ENCODE data around the gene TBX2. TPM values are rescaled to one million over a fixed set of nuclear protein-coding genes. Genes with fewer than 3 reads are reported as not detected.
A peak's percentile ranks its signal among the peaks of the same experiment; 100 is the strongest.
"Not testable (repeated sequence)": the region's sequence is repeated elsewhere in the genome, so short reads cannot be mapped to it uniquely, and the experiment has no call there.

The TBX2 gene
- under 1 TPM in 1 of 2 donors, not detected in 1; 0.08 TPM for total RNA-seq

GRCh38 chr17:61399131-61400065 is at the start of gene TBX2:
TSS of gene TBX2 (plus strand) at chr17:61399843. CDS start at chr17:61400177, 334 bp downstream.
- H3K36me3 Mint-ChIP-seq, result no peaks in the 10 kb centered on the region
- peaks cover 42 to 47% of the 10 kb centered on the region in 2 donors for H3K27me3 Mint-ChIP-seq
- H3K9me3 Mint-ChIP-seq, result no peaks in the 10 kb centered on the region
- H3K4me1 Mint-ChIP-seq (ENCODE audit: low read depth in 2 of 2), result peaks cover 24 to 36% of the 10 kb centered on the region in 2 donors
- no peak within 1 kb of the TSS for H3K27ac Mint-ChIP-seq
- ATAC-seq, result no peak
- DNase-seq (ENCODE audit: low spot score), result peak; percentile 57
- H3K4me3 Mint-ChIP-seq, result peak within 1 kb of the TSS; percentile 84

- no peaks in the 10 kb centered on the region for H3K27me3 Mint-ChIP-seq
- H3K27ac Mint-ChIP-seq, result no peak overlapping the region
- H3K4me1 Mint-ChIP-seq (ENCODE audit: low read depth in 2 of 2), result peaks cover 0 to 3% of the 10 kb centered on the region in 2 donors
- H3K9me3 Mint-ChIP-seq, result no peaks in the 10 kb centered on the region
- no peaks in the 10 kb centered on the region for H3K36me3 Mint-ChIP-seq
- DNase-seq (ENCODE audit: low spot score), result no peak
- ATAC-seq, result no peak
- no peak overlapping the region for H3K4me3 Mint-ChIP-seq
Measured at GRCh38 chr17:61351745-61352407, 47.8 kb upstream of the TBX2 start.

DNA sequence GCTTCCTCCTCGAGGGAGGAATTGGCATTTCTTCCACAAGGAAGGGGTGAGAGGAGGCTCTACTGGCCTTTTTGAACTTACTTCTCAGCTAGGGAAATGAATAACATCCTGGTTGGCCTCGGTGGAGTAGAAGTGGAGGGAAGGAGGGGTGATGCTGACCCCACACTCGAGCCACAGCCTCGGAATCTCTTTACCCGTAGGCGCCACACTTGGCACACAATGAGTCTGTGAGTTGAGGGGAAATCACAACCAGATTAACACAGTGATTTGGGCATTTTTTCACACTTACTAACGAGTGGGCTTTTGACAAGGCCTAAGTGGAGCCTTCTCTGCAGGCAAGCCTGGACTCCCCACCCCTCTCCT is 47.3 kb upstream of the TBX2 start:
- H3K27me3 Mint-ChIP-seq, result no peaks in the 10 kb centered on the region
- no peak for DNase-seq (ENCODE audit: low spot score)
- ATAC-seq, result no peak
- no peak overlapping the region for H3K27ac Mint-ChIP-seq
- H3K36me3 Mint-ChIP-seq, result no peaks in the 10 kb centered on the region
- no peak overlapping the region for H3K4me3 Mint-ChIP-seq
- peaks cover 0 to 3% of the 10 kb centered on the region in 2 donors for H3K4me1 Mint-ChIP-seq (ENCODE audit: low read depth in 2 of 2)
- no peaks in the 10 kb centered on the region for H3K9me3 Mint-ChIP-seq

DNA sequence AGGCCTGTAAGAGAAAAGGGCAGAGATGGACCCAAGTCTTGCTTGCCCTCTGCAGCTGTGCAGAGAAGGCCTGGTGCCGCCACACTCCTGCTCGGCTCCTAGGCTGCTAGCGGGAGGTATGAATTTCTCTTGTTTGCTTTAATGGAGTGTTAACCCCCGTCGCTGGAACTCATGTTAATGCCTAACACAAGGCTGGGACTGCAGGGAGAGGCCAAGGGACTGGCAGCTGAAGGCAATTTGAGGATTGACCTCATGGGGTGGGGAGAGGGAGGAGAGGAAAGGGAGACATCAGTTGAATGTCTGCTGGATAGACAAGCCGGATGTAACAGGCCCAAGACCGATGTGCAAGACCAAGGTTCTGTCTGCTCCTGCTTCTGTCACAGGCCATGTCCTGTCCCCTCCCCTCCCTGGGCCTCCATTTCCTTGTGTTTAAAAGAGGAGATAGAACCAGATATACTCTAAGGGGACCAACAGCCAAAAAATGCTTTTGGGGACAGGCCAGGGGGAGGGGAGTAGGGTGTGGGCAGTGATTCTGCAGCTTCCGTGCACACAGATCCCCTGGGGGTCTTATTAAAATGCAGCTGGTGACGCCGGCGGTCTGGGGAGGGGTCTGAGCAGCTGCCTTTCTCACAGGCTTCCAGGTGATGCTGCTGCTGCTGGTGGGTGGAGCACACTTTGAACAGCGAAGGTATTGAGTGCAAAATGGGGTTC is 46.7 kb upstream of the TBX2 start:
- Mint-ChIP-seq H3K4me3 (no peak overlapping the region), H3K36me3 (no peaks in the 10 kb centered on the region), H3K9me3 (no peaks in the 10 kb centered on the region), H3K27me3 (no peaks in the 10 kb centered on the region), H3K27ac (no peak overlapping the region), H3K4me1 (ENCODE audit: low read depth in 2 of 2) (peaks cover 0 to 3% of the 10 kb centered on the region in 2 donors)
- peak in 1 of 2 donors; percentile 36 for ATAC-seq
- DNase-seq (ENCODE audit: low spot score), result no peak

- no peaks in the 10 kb centered on the region for H3K36me3 Mint-ChIP-seq
- DNase-seq (ENCODE audit: low spot score) (no peak), ATAC-seq (peak in 1 of 2 donors; percentile 43)
- peaks cover 0 to under 1% of the 10 kb centered on the region in 2 donors for H3K4me1 Mint-ChIP-seq (ENCODE audit: low read depth in 2 of 2)
- H3K27ac Mint-ChIP-seq, result no peak overlapping the region
- no peak overlapping the region for H3K4me3 Mint-ChIP-seq
- no peaks in the 10 kb centered on the region for H3K9me3 Mint-ChIP-seq
- no peaks in the 10 kb centered on the region for H3K27me3 Mint-ChIP-seq
Measured at GRCh38 chr17:61353615-61354014, 46.0 kb upstream of the TBX2 start.

DNA sequence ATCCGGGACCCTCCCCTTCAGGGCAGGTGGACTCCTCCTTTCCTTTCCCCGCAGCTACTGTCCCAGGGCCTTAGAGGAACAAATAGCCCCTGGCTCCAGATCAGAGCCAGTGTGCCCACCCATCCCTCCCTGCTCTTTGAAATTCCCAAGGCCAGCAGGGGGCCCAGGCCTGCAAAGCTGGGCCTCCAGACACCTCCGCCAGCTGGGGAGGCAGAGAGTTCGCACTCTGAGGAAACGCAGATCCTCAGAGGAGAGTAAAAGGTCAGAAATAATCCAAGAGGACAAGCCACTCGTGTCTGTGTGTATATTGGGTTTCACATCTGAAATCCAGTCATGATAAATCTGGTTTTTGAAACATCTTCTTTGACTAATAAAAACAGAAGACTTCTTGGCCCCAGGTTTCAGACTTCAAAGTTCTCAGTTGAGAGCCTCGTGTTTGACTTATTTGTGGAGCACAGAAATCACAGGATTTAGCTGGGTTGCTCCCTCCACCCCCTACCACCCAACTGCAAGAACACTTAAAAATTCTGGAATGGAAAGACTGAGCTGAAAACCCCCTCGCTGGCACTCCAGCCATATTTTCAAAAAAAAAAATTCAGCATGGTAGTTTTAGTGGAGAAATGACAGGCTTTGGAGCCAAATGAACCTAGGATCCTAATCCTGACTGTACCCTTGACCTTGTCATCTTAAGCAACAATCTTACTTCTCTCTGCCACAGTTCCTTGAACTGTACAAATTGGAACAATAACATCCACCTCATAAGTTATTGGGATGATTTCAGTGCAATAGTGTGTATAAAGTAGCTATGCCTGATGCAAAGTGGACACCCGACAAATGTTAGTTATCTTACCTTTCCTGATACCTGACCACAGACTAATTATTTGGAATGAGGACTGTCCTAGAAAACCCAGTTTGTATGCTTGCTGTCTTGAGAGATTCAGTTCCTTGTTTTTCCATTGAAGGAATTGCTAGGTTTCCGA is 44.5 kb upstream of the TBX2 start:
- Mint-ChIP-seq H3K27ac (no peak overlapping the region), H3K27me3 (no peaks in the 10 kb centered on the region), H3K9me3 (no peaks in the 10 kb centered on the region), H3K4me1 (ENCODE audit: low read depth in 2 of 2) (peaks cover 0 to 3% of the 10 kb centered on the region in 2 donors), H3K36me3 (no peaks in the 10 kb centered on the region), H3K4me3 (no peak overlapping the region)
- ATAC-seq, result no peak
- no peak for DNase-seq (ENCODE audit: low spot score)

- not testable (repeated sequence) for H3K36me3 Mint-ChIP-seq; H3K27ac Mint-ChIP-seq; H3K4me1 Mint-ChIP-seq (ENCODE audit: low read depth in 2 of 2); ATAC-seq; H3K27me3 Mint-ChIP-seq; DNase-seq (ENCODE audit: low spot score); H3K9me3 Mint-ChIP-seq; H3K4me3 Mint-ChIP-seq
Measured at GRCh38 chr17:61357061-61357460, 42.6 kb upstream of the TBX2 start.

DNA sequence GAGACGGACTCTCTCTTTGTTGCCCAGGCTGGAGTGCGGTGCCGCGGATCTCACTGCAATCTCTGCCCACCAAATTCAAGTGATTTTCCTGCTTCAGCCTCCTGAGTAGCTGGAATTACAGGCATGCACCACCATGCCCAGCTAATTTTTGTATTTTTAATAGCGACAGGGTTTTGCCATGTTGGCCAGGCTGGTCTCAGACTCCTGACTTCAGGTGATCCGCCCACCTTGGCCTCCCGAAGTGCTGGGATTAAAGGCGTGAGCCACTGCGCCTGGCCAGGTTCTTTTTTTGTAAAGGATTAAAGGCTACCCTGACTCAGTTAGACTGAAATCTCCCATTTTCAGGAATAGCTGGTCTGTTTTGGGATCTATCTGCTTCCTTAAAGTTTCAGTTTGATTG is 40.1 kb upstream of the TBX2 start:
- not testable (repeated sequence) for H3K4me3 Mint-ChIP-seq; H3K4me1 Mint-ChIP-seq (ENCODE audit: low read depth in 2 of 2); H3K9me3 Mint-ChIP-seq; ATAC-seq; H3K27me3 Mint-ChIP-seq; H3K36me3 Mint-ChIP-seq; DNase-seq (ENCODE audit: low spot score); H3K27ac Mint-ChIP-seq

DNA sequence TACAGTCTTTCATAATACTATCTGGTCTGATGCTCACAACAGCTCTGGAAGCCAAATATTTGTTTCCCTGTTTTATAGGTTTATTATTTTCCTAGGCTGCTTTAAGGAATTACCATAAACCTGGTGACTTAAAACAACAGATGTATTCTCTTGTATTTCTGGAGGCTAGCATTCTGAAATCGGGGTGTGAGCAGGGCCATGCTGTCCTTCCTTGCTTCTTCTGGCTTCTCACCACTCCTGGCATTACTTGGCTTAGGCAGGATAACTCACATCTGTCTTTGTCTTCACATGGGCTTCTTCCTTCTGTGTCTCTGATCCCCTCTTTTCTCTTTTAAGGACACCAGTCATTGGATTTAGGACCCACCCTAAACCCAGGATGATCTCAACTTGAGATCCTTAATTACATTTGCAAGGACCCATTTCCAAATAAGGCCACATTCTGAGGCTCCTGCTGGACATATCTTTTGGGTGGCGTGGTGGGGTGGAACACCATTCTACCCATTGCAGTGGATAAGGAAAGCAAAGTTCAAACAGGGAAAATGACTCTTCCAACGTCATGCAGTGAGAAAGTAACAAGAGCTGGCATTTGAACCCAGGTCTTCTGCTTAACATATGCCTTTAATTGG is 39.2 kb upstream of the TBX2 start:
- DNase-seq (ENCODE audit: low spot score), result no peak
- peaks cover 0 to 3% of the 10 kb centered on the region in 2 donors for H3K4me1 Mint-ChIP-seq (ENCODE audit: low read depth in 2 of 2)
- H3K4me3 Mint-ChIP-seq, result no peak overlapping the region
- no peaks in the 10 kb centered on the region for H3K27me3 Mint-ChIP-seq
- ATAC-seq, result no peak
- no peak overlapping the region for H3K27ac Mint-ChIP-seq
- no peaks in the 10 kb centered on the region for H3K9me3 Mint-ChIP-seq
- H3K36me3 Mint-ChIP-seq, result no peaks in the 10 kb centered on the region

DNA sequence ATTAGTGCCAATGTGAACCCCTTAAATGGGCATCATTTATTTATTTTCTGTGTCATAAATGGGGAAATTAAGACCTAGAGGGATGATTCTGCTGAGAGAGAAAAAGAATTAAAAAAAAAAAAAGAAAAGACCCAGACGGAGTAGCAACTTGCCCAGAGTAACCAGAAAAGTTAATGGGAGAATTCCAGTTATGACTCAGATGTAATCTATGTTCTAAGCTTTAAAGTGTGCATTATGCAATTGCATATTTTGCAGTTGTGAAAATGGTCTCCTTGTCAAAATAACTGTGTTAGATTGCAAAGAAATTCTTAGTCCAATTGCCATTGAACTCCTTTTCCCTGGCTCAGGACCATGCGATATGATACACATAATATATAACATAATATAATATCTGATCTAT is 38.6 kb upstream of the TBX2 start:
- Mint-ChIP-seq H3K4me3 (no peak overlapping the region), H3K9me3 (no peaks in the 10 kb centered on the region), H3K36me3 (no peaks in the 10 kb centered on the region), H3K4me1 (ENCODE audit: low read depth in 2 of 2) (peaks cover 0 to 3% of the 10 kb centered on the region in 2 donors), H3K27me3 (no peaks in the 10 kb centered on the region), H3K27ac (no peak overlapping the region)
- ATAC-seq, result no peak
- DNase-seq (ENCODE audit: low spot score), result no peak

DNA sequence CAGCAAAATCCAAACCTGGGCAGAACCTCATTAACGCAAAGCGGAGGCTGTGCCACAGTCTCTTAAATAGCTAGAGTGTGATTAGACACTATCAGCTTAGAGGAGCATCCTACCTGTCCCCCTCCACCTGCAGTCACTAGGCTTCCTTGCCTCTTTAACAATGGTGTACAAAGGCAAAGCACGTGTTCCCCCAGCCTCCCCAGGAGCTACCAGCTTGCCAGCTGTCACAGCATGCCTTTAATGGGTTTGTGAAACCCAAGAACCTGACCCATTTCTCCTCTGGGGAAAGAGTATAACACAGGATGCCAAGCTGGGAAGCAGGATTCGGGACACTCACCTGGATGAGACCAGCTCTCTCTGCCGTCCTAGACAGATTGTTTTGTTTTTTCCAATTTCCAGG is 37.2 kb upstream of the TBX2 start:
- H3K27ac Mint-ChIP-seq, result no peak overlapping the region
- H3K36me3 Mint-ChIP-seq, result no peaks in the 10 kb centered on the region
- ATAC-seq (no peak), DNase-seq (ENCODE audit: low spot score) (no peak)
- H3K27me3 Mint-ChIP-seq, result no peaks in the 10 kb centered on the region
- H3K4me1 Mint-ChIP-seq (ENCODE audit: low read depth in 2 of 2), result peaks cover 0 to 3% of the 10 kb centered on the region in 2 donors
- no peak overlapping the region for H3K4me3 Mint-ChIP-seq
- no peaks in the 10 kb centered on the region for H3K9me3 Mint-ChIP-seq

GRCh38 chr17:61362852-61363600 is 36.6 kb upstream of the TBX2 start:
- ATAC-seq (no peak), DNase-seq (ENCODE audit: low spot score) (no peak)
- no peaks in the 10 kb centered on the region for H3K9me3 Mint-ChIP-seq
- H3K27me3 Mint-ChIP-seq, result no peaks in the 10 kb centered on the region
- no peak overlapping the region for H3K4me3 Mint-ChIP-seq
- no peaks in the 10 kb centered on the region for H3K36me3 Mint-ChIP-seq
- peaks cover 0 to 3% of the 10 kb centered on the region in 2 donors for H3K4me1 Mint-ChIP-seq (ENCODE audit: low read depth in 2 of 2)
- H3K27ac Mint-ChIP-seq, result no peak overlapping the region
